ENCODE measurements around the gene TAS1R3.

- TF ChIP-seq POLR2A (IDR thresholded peaks at IDR 0.05) (no peak), CTCF (IDR thresholded peaks at IDR 0.05) (no peak)
These were observed 10.2 kb upstream of the TAS1R3 start for GRCh38 chr1:1320666-1321448.

Data from adrenal gland (tissue), 5 donors.